Prostate gland (tissue), 2 donors: ENCODE measurements around the gene MOGAT2. TPM values are rescaled to one million over a fixed set of nuclear protein-coding genes. Genes with fewer than 3 reads are reported as not detected.

Source experiments
- DNase-seq: peaks from one replicate; pipeline ENCODE4 v3.0.0-alpha.2; 2019; ENCODE audit warnings: low spot score
- H3K27ac ChIP-seq, 2 donors: fragments of 200-600 bp; sonication (generic); 2 replicates each; pipeline ENCODE4 v1.5.1; 2017 to 2019
- H3K27me3 ChIP-seq: fragments of 200-600 bp; sonication (generic); replicated peaks from 2 replicates; pipeline ENCODE4 v1.5.1; 2019; ENCODE audit not compliant: insufficient read depth
- H3K36me3 ChIP-seq, 2 donors: fragments of 200-600 bp; sonication (generic); 1 replicate in 1 of 2; 2 replicates in 1 of 2; pipeline versions ENCODE4 v1.5.1 to v1.8.1; 2017 to 2019
- H3K4me1 ChIP-seq: fragments of 200-600 bp; sonication (generic); replicated peaks from 2 replicates; pipeline ENCODE4 v1.5.1; 2019
- H3K4me3 ChIP-seq, 2 donors: fragments of 200-600 bp; sonication (generic); 2 replicates each; pipeline ENCODE4 v1.5.1; 2017 to 2019
- H3K9me3 ChIP-seq: fragments of 200-600 bp; sonication (generic); 2 replicates; pipeline ENCODE4 v1.5.1; 2017
- POLR2A ChIP-seq: fragments of 450-650 bp; IDR thresholded peaks from one replicate; pipeline ENCODE4 v1.6.1; 2016; ENCODE audit warnings: antibody characterized with exemption, mild to moderate bottlenecking
- POLR2AphosphoS5 ChIP-seq: sonication (generic); formaldehyde crosslinking; IDR thresholded peaks from one replicate; pipeline ENCODE4 v1.6.1; 2017; ENCODE audit warnings: antibody characterized with exemption
- WGBS: methylation state at CpG from one replicate; pipeline ENCODE4 v1.1.5; 2018; 5-methylcytosine and 5-hydroxymethylcytosine counted together
- intact Hi-C: fragments of 100-400 bp; cut with DNase I; formaldehyde crosslinking; loops from one replicate; pipeline ENCODE4 v1.14.2; 2022
- total RNA-seq, 2 donors: library from RNA; depleted of rRNA; stranded (reverse); fragments of >200 nt; gene quantifications; one replicate each; pipeline ENCODE4 v1.1.0, GENCODE V29; 2016
- TF ChIP-seq, protein P1 (sequence below), 4 experiments: fragments of 200-600 bp in 2 of 4; fragments of 450-650 bp in 2 of 4; sonication (generic) in 2 of 4; IDR thresholded peaks; 1 replicate in 3 of 4; 2 replicates in 1 of 4; pipeline ENCODE4 v1.5.1; 2016 to 2019; ENCODE audit warnings: antibody characterized with exemption in 4 of 4, mild to moderate bottlenecking in 2 of 4, moderate library complexity in 2 of 4

MOGAT2 gene
- total RNA-seq, 2 donors from 2014 or later: 0.62 to 4.1 TPM

- peak overlapping the region; percentile 70 to 88 for H3K27ac ChIP-seq
- intact Hi-C loops: no loop called here
- 91% methylated on average over 14 of the region's 14 CpGs for WGBS
- no peaks in the 10 kb centered on the region for H3K9me3 ChIP-seq
- TF ChIP-seq POLR2A (no peak), POLR2AphosphoS5 (no peak)
- TF ChIP-seq, protein P1, sequence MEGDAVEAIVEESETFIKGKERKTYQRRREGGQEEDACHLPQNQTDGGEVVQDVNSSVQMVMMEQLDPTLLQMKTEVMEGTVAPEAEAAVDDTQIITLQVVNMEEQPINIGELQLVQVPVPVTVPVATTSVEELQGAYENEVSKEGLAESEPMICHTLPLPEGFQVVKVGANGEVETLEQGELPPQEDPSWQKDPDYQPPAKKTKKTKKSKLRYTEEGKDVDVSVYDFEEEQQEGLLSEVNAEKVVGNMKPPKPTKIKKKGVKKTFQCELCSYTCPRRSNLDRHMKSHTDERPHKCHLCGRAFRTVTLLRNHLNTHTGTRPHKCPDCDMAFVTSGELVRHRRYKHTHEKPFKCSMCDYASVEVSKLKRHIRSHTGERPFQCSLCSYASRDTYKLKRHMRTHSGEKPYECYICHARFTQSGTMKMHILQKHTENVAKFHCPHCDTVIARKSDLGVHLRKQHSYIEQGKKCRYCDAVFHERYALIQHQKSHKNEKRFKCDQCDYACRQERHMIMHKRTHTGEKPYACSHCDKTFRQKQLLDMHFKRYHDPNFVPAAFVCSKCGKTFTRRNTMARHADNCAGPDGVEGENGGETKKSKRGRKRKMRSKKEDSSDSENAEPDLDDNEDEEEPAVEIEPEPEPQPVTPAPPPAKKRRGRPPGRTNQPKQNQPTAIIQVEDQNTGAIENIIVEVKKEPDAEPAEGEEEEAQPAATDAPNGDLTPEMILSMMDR (IDR thresholded peaks at IDR 0.05): no peak
- H3K27me3 ChIP-seq: no peaks in the 10 kb centered on the region
- H3K4me3 ChIP-seq: no peak overlapping the region
- no peaks in the 10 kb centered on the region for H3K36me3 ChIP-seq
- peaks cover 4% of the 10 kb centered on the region for H3K4me1 ChIP-seq
- peak; percentile 46 for DNase-seq
Measured at GRCh38 chr11:75719340-75720239, 2.0 kb downstream of the MOGAT2 start.

GRCh38 chr11:75720639-75721038 is 3.0 kb downstream of the MOGAT2 start:
- no peak for TF ChIP-seq POLR2AphosphoS5
- TF ChIP-seq POLR2A: no peak
- TF ChIP-seq, protein P1 (IDR thresholded peaks at IDR 0.05): no peak
- intact Hi-C loops: no loop called here

DNA sequence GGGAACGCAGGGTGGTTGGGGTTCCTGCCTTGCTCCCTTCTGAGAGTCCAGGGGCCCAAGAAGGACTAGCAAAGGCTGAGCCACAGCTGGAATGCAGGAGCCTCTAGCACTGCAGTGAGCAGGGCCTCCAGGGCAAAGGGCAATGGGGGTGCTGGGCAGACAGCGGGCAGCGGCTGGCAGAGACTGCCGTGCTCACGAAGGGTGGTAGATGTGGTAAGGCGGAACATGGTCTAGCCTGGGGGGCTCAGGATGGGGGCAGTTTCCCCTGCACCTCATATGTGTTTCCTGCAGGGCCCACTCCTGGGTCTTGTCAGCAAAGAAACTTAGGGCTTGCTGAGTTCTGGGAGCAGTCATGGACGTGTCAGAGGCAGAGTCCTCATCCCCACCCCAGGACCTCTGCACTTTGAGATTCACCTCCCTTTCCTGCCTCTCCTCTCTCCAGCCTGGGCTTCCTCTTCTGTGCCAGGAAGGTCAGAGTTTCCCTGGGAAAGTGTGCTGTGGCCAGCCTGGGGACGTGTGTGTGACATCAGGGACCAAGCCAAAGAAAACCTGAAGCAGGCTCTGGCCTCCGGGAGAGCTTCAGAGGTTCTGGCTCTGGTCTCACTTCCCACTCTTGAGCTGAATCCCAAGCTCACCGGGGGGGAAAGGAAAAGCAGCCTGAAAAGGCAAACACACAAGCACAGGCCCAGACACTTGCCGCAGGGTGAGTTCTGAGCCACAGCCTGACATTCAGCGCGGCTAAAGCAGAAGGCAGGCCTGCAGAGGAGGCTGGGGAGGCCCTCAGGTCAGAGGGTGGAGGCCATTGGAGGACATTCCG is 4.4 kb downstream of the MOGAT2 start:
- Histone ChIP-seq H3K36me3 (no peaks in the 10 kb centered on the region), H3K4me3 (no peak overlapping the region), H3K4me1 (peaks cover 4% of the 10 kb centered on the region), H3K27me3 (no peaks in the 10 kb centered on the region), H3K9me3 (no peaks in the 10 kb centered on the region), H3K27ac (peak overlapping the region; percentile 23 to 54)
- TF ChIP-seq POLR2A (no peak), POLR2AphosphoS5 (peak; percentile 18)
- DNase-seq: no peak
- intact Hi-C loops: no loop called here
- WGBS: 60% methylated on average over 14 of the region's 14 CpGs

More at GRCh38 chr11:75720639-75721038, 3.0 kb downstream of the MOGAT2 start:
- Histone ChIP-seq H3K4me1 (peaks cover 4% of the 10 kb centered on the region), H3K4me3 (no peak overlapping the region), H3K27me3 (no peaks in the 10 kb centered on the region), H3K9me3 (no peaks in the 10 kb centered on the region), H3K36me3 (no peaks in the 10 kb centered on the region), H3K27ac (peak overlapping the region in 1 of 2 donors; percentile 88)
- DNase-seq: no peak
- WGBS: 95% methylated on average over 6 of the region's 6 CpGs

DNA sequence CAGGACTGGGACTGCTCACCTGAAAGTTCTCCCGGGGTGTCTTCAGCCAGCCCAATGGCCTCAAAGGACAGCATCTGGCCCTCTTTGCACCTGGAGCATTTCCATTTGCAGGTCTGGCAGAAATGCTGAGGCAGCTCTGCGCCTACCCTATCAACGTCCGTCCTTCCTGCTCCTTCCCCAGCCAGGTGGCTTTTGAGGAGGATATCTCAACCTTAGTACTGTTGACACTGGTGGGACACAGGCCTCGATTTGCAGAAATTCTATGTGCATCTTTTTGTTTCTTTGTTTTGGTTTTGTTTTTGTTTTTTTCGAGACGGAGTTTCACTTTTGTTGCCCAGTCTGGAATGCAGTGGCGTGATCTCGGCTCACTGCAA is 5.0 kb downstream of the MOGAT2 start:
- no peak for DNase-seq
- peak overlapping the region; percentile 23 to 54 for H3K27ac ChIP-seq
- no peak overlapping the region for H3K4me3 ChIP-seq
- no peaks in the 10 kb centered on the region for H3K36me3 ChIP-seq
- no peaks in the 10 kb centered on the region for H3K9me3 ChIP-seq
- no peak for TF ChIP-seq POLR2A
- TF ChIP-seq POLR2AphosphoS5: no peak
- TF ChIP-seq, protein P1 (IDR thresholded peaks at IDR 0.05): no peak
- intact Hi-C loops: no loop called here
- no peaks in the 10 kb centered on the region for H3K27me3 ChIP-seq
- 90% methylated on average over 9 of the region's 9 CpGs for WGBS
- peaks cover 4% of the 10 kb centered on the region for H3K4me1 ChIP-seq

DNA sequence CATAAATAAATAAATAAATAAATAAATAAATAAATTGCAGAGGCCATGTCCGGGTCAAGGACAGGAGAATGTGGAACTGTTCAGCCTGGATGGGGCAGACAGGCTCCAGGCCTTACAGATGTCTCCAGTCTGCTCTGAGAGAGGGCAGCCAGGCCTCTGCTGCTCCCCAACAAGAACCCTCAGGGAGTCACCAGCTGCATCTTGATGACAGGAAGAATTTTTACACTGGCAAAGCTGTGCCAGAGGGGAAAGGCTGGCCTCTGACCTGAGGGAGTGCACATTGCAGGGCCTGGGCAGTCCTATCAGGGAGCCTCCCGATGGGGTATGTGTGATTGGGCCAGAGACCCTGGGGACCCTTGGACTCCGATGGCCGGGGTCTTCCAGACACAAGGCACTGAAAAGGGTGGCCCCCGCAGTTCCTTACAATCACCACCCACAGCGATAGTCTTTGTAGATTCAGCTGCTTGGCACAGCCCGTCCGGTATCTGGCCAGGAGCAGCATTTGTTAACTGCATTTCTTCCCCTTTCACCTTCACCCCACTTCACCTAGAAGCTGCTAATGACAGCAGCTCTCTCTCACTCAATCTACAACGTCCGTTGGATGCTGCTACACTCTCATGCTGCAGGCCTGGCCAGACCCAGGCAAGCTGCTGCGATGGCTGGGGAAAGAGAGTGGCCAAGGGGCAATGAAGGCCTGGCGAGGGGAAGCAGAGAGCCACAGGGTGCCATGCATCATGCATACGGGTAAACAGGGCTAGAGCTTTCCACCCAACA is 8.1 kb downstream of the MOGAT2 start:
- no peaks in the 10 kb centered on the region for H3K36me3 ChIP-seq
- H3K27ac ChIP-seq: no peak overlapping the region
- H3K9me3 ChIP-seq: no peaks in the 10 kb centered on the region
- no peaks in the 10 kb centered on the region for H3K4me1 ChIP-seq
- 91% methylated on average over 13 of the region's 13 CpGs for WGBS
- H3K27me3 ChIP-seq: no peaks in the 10 kb centered on the region
- no peak for DNase-seq
- H3K4me3 ChIP-seq: no peak overlapping the region
- TF ChIP-seq POLR2A (no peak), POLR2AphosphoS5 (no peak)
- TF ChIP-seq, protein P1 (IDR thresholded peaks at IDR 0.05): no peak
- intact Hi-C loops: no loop called here
